ENCODE results near the gene BCKDHB. TPM values are rescaled to one million over a fixed set of nuclear protein-coding genes. Genes with fewer than 3 reads are reported as not detected.
A peak's percentile ranks its signal among the peaks of the same experiment; 100 is the strongest.

Gene BCKDHB
- total RNA-seq, 4 donors from 2014 or later = 12.0 to 32.4 (median 20.6) TPM

- Histone ChIP-seq H3K27ac (no peak overlapping the region), H3K9me3 (no peaks in the 10 kb centered on the region), H3K27me3 (no peaks in the 10 kb centered on the region), H3K4me1 (no peaks in the 10 kb centered on the region), H3K4me3 (no peak overlapping the region), H3K36me3 (peaks cover 0 to 43% of the 10 kb centered on the region in 2 donors)
- 64 to 88% methylated on average over 1 of the region's 1 CpG for WGBS, 2 donors (ENCODE audit: low coverage in 1 of 2)
- no peak for ATAC-seq
- TF ChIP-seq EP300 (IDR thresholded peaks at IDR 0.05) (no peak), POLR2AphosphoS5 (IDR thresholded peaks at IDR 0.05) (no peak), POLR2A (IDR thresholded peaks at IDR 0.05) (no peak), CTCF (IDR thresholded peaks at IDR 0.05) (no peak)
These were observed 27.6 kb downstream of the BCKDHB start for GRCh38 chr6:80134065-80134464.

- WGBS, 2 donors (ENCODE audit: low coverage in 1 of 2) = 19 to 27% methylated on average over 1 of the region's 1 CpG
- H3K9me3 ChIP-seq = no peaks in the 10 kb centered on the region
- peak overlapping the region in 1 of 4 donors; percentile 57 for H3K27ac ChIP-seq
- H3K4me3 ChIP-seq = no peak overlapping the region
- no peak for TF ChIP-seq CTCF (IDR thresholded peaks at IDR 0.05)
- TF ChIP-seq EP300 (IDR thresholded peaks at IDR 0.05) = no peak
- TF ChIP-seq POLR2A (IDR thresholded peaks at IDR 0.05) = no peak
- TF ChIP-seq POLR2AphosphoS5 (IDR thresholded peaks at IDR 0.05) = no peak
- no peaks in the 10 kb centered on the region for H3K36me3 ChIP-seq
- H3K4me1 ChIP-seq = peaks cover 9 to 39% (median 10%) of the 10 kb centered on the region in 3 donors
- no peaks in the 10 kb centered on the region for H3K27me3 ChIP-seq
- no peak for ATAC-seq
These were observed 36.1 kb downstream of the BCKDHB start for GRCh38 chr6:80142586-80142985.

GRCh38 chr6:80143419-80143937 is 37.0 kb downstream of the BCKDHB start:
- 4 to 8% methylated on average over 3 of the region's 3 CpGs for WGBS, 2 donors (ENCODE audit: low coverage in 1 of 2)
- H3K4me3 ChIP-seq = no peak overlapping the region
- ATAC-seq = peak; percentile 70
- peaks cover 9 to 39% (median 10%) of the 10 kb centered on the region in 3 donors for H3K4me1 ChIP-seq
- H3K27me3 ChIP-seq = no peaks in the 10 kb centered on the region
- TF ChIP-seq POLR2A (IDR thresholded peaks at IDR 0.05) = no peak
- no peak for TF ChIP-seq EP300 (IDR thresholded peaks at IDR 0.05)
- peak; percentile 90 for TF ChIP-seq POLR2AphosphoS5 (IDR thresholded peaks at IDR 0.05)
- TF ChIP-seq CTCF (IDR thresholded peaks at IDR 0.05) = peak in 1 of 4 experiments; percentile 22
- no peaks in the 10 kb centered on the region for H3K9me3 ChIP-seq
- H3K36me3 ChIP-seq = no peaks in the 10 kb centered on the region
- H3K27ac ChIP-seq = peak overlapping the region; percentile 23 to 64 (median 47)

GRCh38 chr6:80144753-80145315 is 38.4 kb downstream of the BCKDHB start:
- no peak for TF ChIP-seq EP300 (IDR thresholded peaks at IDR 0.05)
- no peak for TF ChIP-seq CTCF (IDR thresholded peaks at IDR 0.05)
- no peak for TF ChIP-seq POLR2A (IDR thresholded peaks at IDR 0.05)
- no peak for TF ChIP-seq POLR2AphosphoS5 (IDR thresholded peaks at IDR 0.05)
- no peak overlapping the region for H3K27ac ChIP-seq
- H3K36me3 ChIP-seq = no peaks in the 10 kb centered on the region
- H3K27me3 ChIP-seq = no peaks in the 10 kb centered on the region
- H3K4me3 ChIP-seq = no peak overlapping the region
- 30 to 42% methylated on average over 4 of the region's 4 CpGs for WGBS, 2 donors (ENCODE audit: low coverage in 1 of 2)
- H3K9me3 ChIP-seq = no peaks in the 10 kb centered on the region
- peaks cover 9 to 39% (median 10%) of the 10 kb centered on the region in 3 donors for H3K4me1 ChIP-seq
- ATAC-seq = no peak

GRCh38 chr6:80145509-80145908 is 39.0 kb downstream of the BCKDHB start:
- Histone ChIP-seq H3K36me3 (no peaks in the 10 kb centered on the region), H3K4me3 (no peak overlapping the region), H3K9me3 (no peaks in the 10 kb centered on the region), H3K27me3 (no peaks in the 10 kb centered on the region), H3K4me1 (peaks cover 9 to 39% (median 10%) of the 10 kb centered on the region in 3 donors), H3K27ac (no peak overlapping the region)
- ATAC-seq = no peak
- TF ChIP-seq CTCF (IDR thresholded peaks at IDR 0.05) (no peak), EP300 (IDR thresholded peaks at IDR 0.05) (no peak), POLR2AphosphoS5 (IDR thresholded peaks at IDR 0.05) (no peak), POLR2A (IDR thresholded peaks at IDR 0.05) (no peak)
